Stimulated activated CD8-positive, alpha-beta memory T cell treated with anti-CD3 and anti-CD28 coated beads, Interleukin-7, amount 100 ng/mL, for 4 hours (primary cell): ENCODE results near the gene OPN1LW.
A peak's percentile ranks its signal among the peaks of the same experiment; 100 is the strongest.
"Not testable (repeated sequence)": the region's sequence is repeated elsewhere in the genome, so short reads cannot be mapped to it uniquely, and the experiment has no call there.

Experiments
- DNase-seq, 2 donors: peaks; one replicate each; pipeline ENCODE4 v3.0.0-alpha.2; 2020; ENCODE audit warnings: low read depth in 2 of 2

OPN1LW gene

GRCh38 chrX:154144010-154144409 lies at the start of gene OPN1LW:
OPN1LW (plus strand) TSS chrX:154144243; CDS start chrX:154144284, 41 bp downstream.
- not testable (repeated sequence) for DNase-seq

- DNase-seq: no peak
Observed at GRCh38 chrX:154094833-154095232, 49.2 kb upstream of the OPN1LW start.

GRCh38 chrX:154096140-154097002 lies 47.7 kb upstream of the OPN1LW start:
- no peak for DNase-seq

- DNase-seq: peak; percentile 42 to 70
Observed at GRCh38 chrX:154097003-154097588, 46.9 kb upstream of the OPN1LW start.

- peak; percentile 69 to 84 for DNase-seq
Observed at GRCh38 chrX:154097589-154098541, 46.2 kb upstream of the OPN1LW start, which contains the start of gene MECP2. MECP2 (minus strand) TSS chrX:154097717.

GRCh38 chrX:154098551-154098950 lies 45.5 kb upstream of the OPN1LW start:
- DNase-seq: no peak

- DNase-seq: no peak
Observed at GRCh38 chrX:154113729-154114128, 30.3 kb upstream of the OPN1LW start.

- DNase-seq: no peak
Observed at GRCh38 chrX:154114652-154115051, 29.4 kb upstream of the OPN1LW start.

- no peak for DNase-seq
Observed at GRCh38 chrX:154115071-154115470, 29.0 kb upstream of the OPN1LW start.

- DNase-seq: no peak
Observed at GRCh38 chrX:154115750-154116149, 28.3 kb upstream of the OPN1LW start.

GRCh38 chrX:154116426-154117211 lies 27.4 kb upstream of the OPN1LW start:
- no peak for DNase-seq

- DNase-seq: no peak
Observed at GRCh38 chrX:154117566-154117965, 26.5 kb upstream of the OPN1LW start.

- DNase-seq: no peak
Observed at GRCh38 chrX:154120567-154120966, 23.5 kb upstream of the OPN1LW start.

GRCh38 chrX:154121207-154121606 lies 22.8 kb upstream of the OPN1LW start:
- no peak for DNase-seq

GRCh38 chrX:154121961-154122360 lies 22.1 kb upstream of the OPN1LW start:
- DNase-seq: no peak

- peak in 1 of 2 donors; percentile 4 for DNase-seq
Observed at GRCh38 chrX:154123241-154124219, 20.5 kb upstream of the OPN1LW start.

- no peak for DNase-seq
Observed at GRCh38 chrX:154125391-154126040, 18.5 kb upstream of the OPN1LW start.

GRCh38 chrX:154126101-154126500 lies 17.9 kb upstream of the OPN1LW start:
- no peak for DNase-seq

- DNase-seq: no peak
Observed at GRCh38 chrX:154131955-154132354, 12.1 kb upstream of the OPN1LW start.
